ENCODE data around the gene ARPC4.
"Not testable (repeated sequence)": the region's sequence is repeated elsewhere in the genome, so short reads cannot be mapped to it uniquely, and the experiment has no call there.

GRCh38 chr3:9851926-9852325 lies 59.0 kb downstream of the ARPC4 start:
- not testable (repeated sequence) for TF ChIP-seq POLR2A (IDR thresholded peaks at IDR 0.05; ENCODE audit: low read length); GATA1 (IDR thresholded peaks at IDR 0.05; ENCODE audit: low read depth, low read length)

All from erythroblast (primary cell).